Uterus (tissue), 4 donors: ENCODE data around the gene HM13. TPM values are rescaled to one million over a fixed set of nuclear protein-coding genes. Genes with fewer than 3 reads are reported as not detected.
"Not testable (repeated sequence)": the region's sequence is repeated elsewhere in the genome, so short reads cannot be mapped to it uniquely, and the experiment has no call there.

Source experiments
- DNase-seq, 2 donors: peaks; one replicate each; pipeline ENCODE4 v3.0.0-alpha.2; 2019 to 2020
- H3K27ac ChIP-seq, 2 donors: fragments of 200-600 bp; sonication (generic); 1 replicate in 1 of 2; 2 replicates in 1 of 2; pipeline ENCODE4 v1.5.1; 2016 to 2018
- H3K27me3 ChIP-seq, 2 donors: fragments of 200-600 bp; sonication (generic); one replicate each; pipeline ENCODE4 v1.5.1; 2018 to 2019; ENCODE audit warnings: control low read depth in 1 of 2
- H3K36me3 ChIP-seq, 2 donors: fragments of 200-600 bp; sonication (generic); one replicate each; pipeline ENCODE4 v1.5.1; 2019; ENCODE audit warnings: control low read depth in 1 of 2
- H3K4me1 ChIP-seq, 2 donors: fragments of 200-600 bp; sonication (generic); one replicate each; pipeline ENCODE4 v1.5.1; 2018 to 2019; ENCODE audit warnings: control low read depth in 1 of 2
- H3K4me3 ChIP-seq, 2 donors: fragments of 200-600 bp; sonication (generic); 1 replicate in 1 of 2; 2 replicates in 1 of 2; pipeline ENCODE4 v1.5.1; 2018 to 2019; ENCODE audit warnings: mild to moderate bottlenecking in 1 of 2
- H3K9me3 ChIP-seq, 2 donors: fragments of 200-600 bp; sonication (generic); one replicate each; pipeline ENCODE4 v1.5.1; 2019; ENCODE audit warnings: control low read depth in 1 of 2
- POLR2A ChIP-seq, 2 donors: fragments of 450-650 bp; IDR thresholded peaks; one replicate each; pipeline ENCODE4 v1.6.1; 2016; ENCODE audit warnings: antibody characterized with exemption in 2 of 2, mild to moderate bottlenecking in 1 of 2, moderate library complexity in 1 of 2
- intact Hi-C: fragments of 100-400 bp; cut with DNase I; formaldehyde crosslinking; loops from one replicate; pipeline ENCODE4 v1.15.1; 2023; ENCODE audit warnings: low total_unique reads
- total RNA-seq, 4 donors: library from RNA; depleted of rRNA in 3 of 4; stranded (reverse); fragments of >200 nt in 3 of 4; gene quantifications; one replicate each; pipeline versions ENCODE4 v1.1.0 to v1.2.4, GENCODE V29; 2014 to 2023
- TF ChIP-seq, protein P1 (sequence below), 4 experiments: fragments of 200-600 bp in 2 of 4; fragments of 450-650 bp in 2 of 4; sonication (generic) in 2 of 4; IDR thresholded peaks; one replicate each; pipeline ENCODE4 v1.5.1; 2016 to 2019; ENCODE audit warnings: antibody characterized with exemption in 4 of 4, mild to moderate bottlenecking in 2 of 4, moderate library complexity in 1 of 4
- donor health status: DM: yes; HTN: yes; CAD: no.

HM13 gene
- total RNA-seq, 4 donors from 2014 or later, result 40.7 to 147 (median 56.0) TPM

DNA sequence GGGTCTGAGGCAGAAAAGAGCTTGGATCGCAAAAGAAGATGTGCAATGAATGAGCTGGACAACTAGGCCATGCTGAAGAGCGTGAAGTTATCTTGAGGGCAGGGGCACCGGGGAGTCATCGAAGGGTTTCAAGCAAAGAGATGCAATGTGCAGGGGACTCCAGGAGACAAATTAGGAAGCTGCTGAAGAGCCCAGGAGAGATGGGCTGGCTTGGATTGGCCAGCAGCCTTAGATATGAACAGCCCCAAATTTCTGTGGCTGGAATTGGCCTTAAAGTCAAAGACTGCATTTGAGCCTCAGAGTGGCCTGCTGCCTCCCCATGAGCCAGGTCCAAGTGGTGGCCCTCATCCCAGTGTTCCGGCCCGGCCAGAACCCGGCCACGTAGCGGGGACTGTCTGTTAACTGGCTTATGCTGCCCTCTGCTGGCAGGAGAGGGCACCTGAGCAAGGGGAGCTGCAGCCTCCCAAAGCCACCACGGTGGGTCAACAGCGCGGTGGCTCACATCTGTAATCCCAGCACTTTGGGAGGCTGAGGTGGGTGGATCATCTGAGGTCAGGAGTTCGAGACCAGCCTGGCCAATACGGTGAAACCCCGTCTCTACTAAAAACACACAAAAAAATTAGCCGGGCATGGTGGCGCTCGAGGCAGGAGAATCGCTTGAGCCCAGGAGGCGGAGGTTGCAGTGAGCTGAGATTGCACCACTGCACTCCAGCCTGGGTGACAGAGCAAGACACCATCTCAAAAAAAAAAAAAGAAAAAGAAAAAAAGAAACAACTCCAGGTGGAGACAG lies 11.2 kb upstream of the HM13 start:
- H3K27me3 ChIP-seq, H3K27ac ChIP-seq, H3K4me3 ChIP-seq, H3K4me1 ChIP-seq, H3K9me3 ChIP-seq, H3K36me3 ChIP-seq: not testable (repeated sequence)
- intact Hi-C loops, result loop anchor here (5.0 kb wide), 1 partner anchor 41 kb away; no protein-coding TSS in a partner anchor
- TF ChIP-seq, protein P1, sequence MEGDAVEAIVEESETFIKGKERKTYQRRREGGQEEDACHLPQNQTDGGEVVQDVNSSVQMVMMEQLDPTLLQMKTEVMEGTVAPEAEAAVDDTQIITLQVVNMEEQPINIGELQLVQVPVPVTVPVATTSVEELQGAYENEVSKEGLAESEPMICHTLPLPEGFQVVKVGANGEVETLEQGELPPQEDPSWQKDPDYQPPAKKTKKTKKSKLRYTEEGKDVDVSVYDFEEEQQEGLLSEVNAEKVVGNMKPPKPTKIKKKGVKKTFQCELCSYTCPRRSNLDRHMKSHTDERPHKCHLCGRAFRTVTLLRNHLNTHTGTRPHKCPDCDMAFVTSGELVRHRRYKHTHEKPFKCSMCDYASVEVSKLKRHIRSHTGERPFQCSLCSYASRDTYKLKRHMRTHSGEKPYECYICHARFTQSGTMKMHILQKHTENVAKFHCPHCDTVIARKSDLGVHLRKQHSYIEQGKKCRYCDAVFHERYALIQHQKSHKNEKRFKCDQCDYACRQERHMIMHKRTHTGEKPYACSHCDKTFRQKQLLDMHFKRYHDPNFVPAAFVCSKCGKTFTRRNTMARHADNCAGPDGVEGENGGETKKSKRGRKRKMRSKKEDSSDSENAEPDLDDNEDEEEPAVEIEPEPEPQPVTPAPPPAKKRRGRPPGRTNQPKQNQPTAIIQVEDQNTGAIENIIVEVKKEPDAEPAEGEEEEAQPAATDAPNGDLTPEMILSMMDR (IDR thresholded peaks at IDR 0.05), result peak; percentile 96 to 98 (median 98)
- DNase-seq, result peak; percentile 85 to 88

DNA sequence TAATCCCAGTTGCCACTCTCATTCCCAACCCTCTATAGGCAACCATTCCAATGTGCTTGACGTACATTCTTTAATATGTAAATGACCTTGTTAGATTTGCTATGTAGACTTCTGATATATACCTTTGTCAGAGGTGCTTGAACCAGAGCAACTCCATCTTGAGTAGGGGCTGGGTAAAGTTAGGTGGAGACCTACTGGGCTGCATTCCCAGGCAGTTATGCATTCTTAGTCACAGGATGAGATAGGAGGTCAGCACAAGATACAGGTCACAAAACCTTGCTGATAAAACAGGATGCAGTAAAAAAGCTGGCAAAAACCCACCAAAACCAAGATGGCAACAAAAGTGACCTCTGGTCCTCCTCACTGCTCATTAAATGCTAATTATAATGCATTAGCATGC lies 8.3 kb upstream of the HM13 start:
- no peak for TF ChIP-seq POLR2A (IDR thresholded peaks at IDR 0.05)
- TF ChIP-seq, protein P1 (IDR thresholded peaks at IDR 0.05), result no peak
- intact Hi-C loops, result no loop called here
- no peaks in the 10 kb centered on the region for H3K4me1 ChIP-seq

DNA sequence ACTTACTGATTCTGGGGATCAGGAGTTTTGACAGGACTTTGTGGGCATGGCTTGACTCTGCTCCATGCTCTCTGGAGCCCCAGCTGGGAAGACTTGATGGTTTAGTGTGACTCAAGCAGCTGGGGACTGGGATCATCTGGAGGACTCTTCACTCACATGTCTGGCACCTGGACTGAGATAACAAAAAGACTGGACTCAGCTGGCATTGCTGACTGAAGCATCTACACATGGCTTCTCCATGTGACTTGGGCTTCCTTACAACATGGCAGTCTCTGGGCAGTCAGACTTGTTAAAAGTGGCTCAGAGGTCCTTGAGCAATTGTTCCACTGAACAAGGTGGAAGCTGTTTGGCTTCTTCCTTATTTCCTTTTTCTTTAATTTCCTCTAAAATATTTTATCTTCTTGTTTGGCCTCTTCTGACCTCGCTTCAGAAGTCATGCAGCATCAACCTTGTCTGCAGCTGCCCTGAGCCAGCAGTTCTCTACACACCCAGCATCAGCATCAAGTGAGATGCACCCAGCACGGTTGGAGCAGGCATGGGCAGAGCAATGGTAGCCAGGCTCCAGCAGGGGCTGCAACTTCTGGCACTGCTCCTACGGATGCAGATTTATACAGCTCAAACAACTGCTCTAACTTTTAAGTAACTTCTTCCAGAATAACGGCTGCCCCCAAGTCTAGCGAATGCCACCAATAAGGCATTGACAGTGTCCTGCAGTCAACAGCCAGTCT lies 5.6 kb upstream of the HM13 start:
- Histone ChIP-seq H3K27ac (no peak overlapping the region), H3K4me3 (no peak overlapping the region), H3K36me3 (no peaks in the 10 kb centered on the region), H3K4me1 (no peaks in the 10 kb centered on the region), H3K27me3 (no peaks in the 10 kb centered on the region), H3K9me3 (no peaks in the 10 kb centered on the region)
- intact Hi-C loops, result no loop called here
- TF ChIP-seq, protein P1 (IDR thresholded peaks at IDR 0.05), result no peak
- no peak for TF ChIP-seq POLR2A (IDR thresholded peaks at IDR 0.05)
- no peak for DNase-seq

More for the DNA sequence above, 8.3 kb upstream of the HM13 start:
- Histone ChIP-seq H3K27ac (no peak overlapping the region), H3K27me3 (no peaks in the 10 kb centered on the region), H3K9me3 (no peaks in the 10 kb centered on the region), H3K36me3 (no peaks in the 10 kb centered on the region), H3K4me3 (no peak overlapping the region)
- no peak for DNase-seq

DNA sequence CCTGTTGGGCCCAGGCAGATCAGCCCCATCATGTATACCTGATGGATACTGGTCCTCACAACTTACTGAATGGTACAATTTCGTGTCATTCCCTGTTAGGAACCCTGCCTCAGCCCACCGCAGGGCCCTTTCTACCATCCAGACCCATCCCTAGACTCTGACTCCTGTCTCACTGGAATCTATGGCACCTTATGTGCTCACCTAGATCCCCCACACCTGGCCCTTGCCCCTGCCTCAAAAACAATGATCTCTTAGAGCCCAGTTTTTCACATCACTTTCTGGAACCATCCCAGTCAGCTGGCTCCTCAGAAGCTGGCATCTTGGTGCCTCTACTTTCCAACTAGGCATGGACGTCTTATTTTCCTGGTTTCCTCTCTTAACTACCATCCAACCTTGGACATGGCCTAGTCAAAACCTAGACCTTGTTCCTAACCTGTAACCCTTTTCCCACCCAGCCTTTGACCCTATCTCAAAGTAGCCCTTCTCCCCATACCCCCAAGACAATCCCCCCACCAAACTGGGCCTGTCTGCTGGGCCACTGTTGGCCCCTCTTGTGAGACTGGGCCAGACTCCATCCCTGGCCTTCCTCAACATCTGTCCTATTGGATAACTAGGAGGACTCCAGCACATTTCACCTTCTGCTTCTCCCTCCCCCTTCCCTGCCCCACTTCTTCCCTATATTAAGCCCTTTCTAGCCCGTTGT lies 981 bp downstream of the HM13 start:
- no peaks in the 10 kb centered on the region for H3K9me3 ChIP-seq
- peak overlapping the region; percentile 62 to 74 for H3K27ac ChIP-seq
- TF ChIP-seq, protein P1 (IDR thresholded peaks at IDR 0.05), result no peak
- no peak for TF ChIP-seq POLR2A (IDR thresholded peaks at IDR 0.05)
- no peak for DNase-seq
- intact Hi-C loops, result no loop called here
- H3K27me3 ChIP-seq, result no peaks in the 10 kb centered on the region
- H3K36me3 ChIP-seq, result no peaks in the 10 kb centered on the region
- H3K4me3 ChIP-seq, result peak overlapping the region; percentile 69 to 92
- peaks cover 5 to 19% of the 10 kb centered on the region in 2 donors for H3K4me1 ChIP-seq
